Stimulated activated CD4-positive, alpha-beta T cell treated with anti-CD3 and anti-CD28 coated beads, Interleukin-15, amount 100 ng/mL, for 1 hour (primary cell): Measurements from ENCODE around the gene MAGEA3.
"Not testable (repeated sequence)": the region's sequence is repeated elsewhere in the genome, so short reads cannot be mapped to it uniquely, and the experiment has no call there.

Experiments
- DNase-seq, 2 donors: peaks; one replicate each; pipeline ENCODE4 v3.0.0-alpha.2; 2020; ENCODE audit warnings: low read depth in 1 of 2, low spot score in 1 of 2

Gene MAGEA3

DNA sequence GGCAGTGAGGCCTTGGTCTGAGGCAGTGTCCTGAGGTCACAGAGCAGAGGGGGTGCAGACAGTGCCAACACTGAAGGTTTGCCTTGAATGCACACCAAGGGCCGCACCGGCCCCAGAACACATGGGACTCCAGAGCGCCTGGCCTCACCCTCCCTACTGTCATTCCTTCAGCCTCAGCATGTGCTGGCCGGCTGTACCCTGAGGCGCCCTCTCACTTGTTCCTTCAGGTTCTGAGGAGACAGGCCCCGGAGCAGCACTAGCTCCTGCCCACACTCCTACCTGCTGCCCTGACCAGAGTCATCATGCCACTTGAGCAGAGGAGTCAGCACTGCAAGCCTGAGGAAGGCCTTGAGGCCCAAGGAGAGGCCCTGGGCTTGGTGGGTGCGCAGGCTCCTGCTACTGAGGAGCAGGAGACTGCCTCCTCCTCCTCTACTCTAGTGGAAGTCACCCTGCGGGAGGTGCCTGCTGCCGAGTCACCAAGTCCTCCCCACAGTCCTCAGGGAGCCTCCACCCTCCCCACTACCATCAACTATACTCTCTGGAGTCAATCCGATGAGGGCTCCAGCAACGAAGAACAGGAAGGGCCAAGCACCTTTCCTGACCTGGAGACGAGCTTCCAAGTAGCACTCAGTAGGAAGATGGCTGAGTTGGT is 37.4 kb downstream of the MAGEA3 start:
- DNase-seq = no peak

DNA sequence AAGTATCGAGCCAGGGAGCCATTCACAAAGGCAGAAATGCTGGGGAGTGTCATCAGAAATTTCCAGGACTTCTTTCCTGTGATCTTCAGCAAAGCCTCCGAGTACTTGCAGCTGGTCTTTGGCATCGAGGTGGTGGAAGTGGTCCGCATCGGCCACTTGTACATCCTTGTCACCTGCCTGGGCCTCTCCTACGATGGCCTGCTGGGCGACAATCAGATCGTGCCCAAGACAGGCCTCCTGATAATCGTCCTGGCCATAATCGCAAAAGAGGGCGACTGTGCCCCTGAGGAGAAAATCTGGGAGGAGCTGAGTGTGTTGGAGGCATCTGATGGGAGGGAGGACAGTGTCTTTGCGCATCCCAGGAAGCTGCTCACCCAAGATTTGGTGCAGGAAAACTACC is 37.9 kb downstream of the MAGEA3 start:
- DNase-seq = not testable (repeated sequence)

DNA sequence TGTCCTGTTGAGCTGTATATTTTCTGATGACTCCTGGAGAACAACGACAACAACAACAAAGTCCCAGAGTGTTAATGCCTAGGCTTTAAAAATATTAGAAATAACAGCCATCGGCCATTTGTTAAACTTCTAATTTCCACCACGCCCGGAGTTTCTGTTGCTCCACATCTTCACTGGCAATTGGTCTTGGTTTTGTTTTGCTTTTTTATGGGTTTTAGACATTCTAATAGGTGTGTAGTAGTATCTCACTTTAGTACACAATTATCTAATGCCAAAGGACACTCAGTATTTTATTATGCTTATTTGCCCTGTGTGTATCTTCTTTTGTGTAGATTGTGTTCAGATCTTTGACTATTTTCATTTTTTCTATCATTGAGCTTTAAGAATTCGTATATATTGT is 40.0 kb downstream of the MAGEA3 start:
- DNase-seq = no peak
